Lower leg skin (tissue), 3 donors: Measurements from ENCODE around the gene P2RY11.

Source experiments
- CTCF ChIP-seq, 3 donors: fragments of 450-650 bp; IDR thresholded peaks; one replicate each; pipeline ENCODE4 v1.5.1; 2016; ENCODE audit warnings: antibody characterized with exemption in 3 of 3, mild to moderate bottlenecking in 3 of 3, moderate library complexity in 2 of 3
- POLR2A ChIP-seq, 2 donors: fragments of 450-650 bp; IDR thresholded peaks; one replicate each; pipeline ENCODE4 v1.6.1; 2016 to 2017; ENCODE audit warnings: antibody characterized with exemption in 2 of 2, mild to moderate bottlenecking in 1 of 2, moderate library complexity in 1 of 2

DNA sequence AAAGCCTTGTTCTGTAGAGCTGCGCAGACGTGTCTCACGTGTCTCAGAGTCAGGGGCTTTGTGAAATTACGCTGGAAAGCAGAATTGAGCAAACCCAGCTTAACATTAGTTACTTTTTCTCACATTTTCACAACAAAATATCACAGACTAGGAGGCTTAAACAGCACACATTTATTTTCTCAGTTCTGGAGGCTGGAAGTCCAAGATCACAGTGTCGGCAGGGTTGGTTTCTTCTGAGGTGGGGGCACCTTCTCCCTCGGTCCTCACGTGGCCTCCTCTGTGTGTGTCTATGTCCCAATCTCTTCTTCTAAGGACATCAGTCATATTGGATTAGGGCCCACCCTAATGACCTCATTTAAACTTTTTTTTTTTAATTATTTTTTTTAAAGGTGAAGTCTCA lies 12.9 kb downstream of the P2RY11 start:
- TF ChIP-seq CTCF (IDR thresholded peaks at IDR 0.05) (no peak), POLR2A (IDR thresholded peaks at IDR 0.05) (no peak)
